ENCODE results near the gene ATG101. TPM values are rescaled to one million over a fixed set of nuclear protein-coding genes. Genes with fewer than 3 reads are reported as not detected.

Gene ATG101
- total RNA-seq, 4 donors from 2014 or later, result 23.3 to 49.4 (median 37.3) TPM

- H3K4me1 ChIP-seq, result peaks cover 33 to 63% of the 10 kb centered on the region in 2 donors
- peak in 1 of 2 donors; percentile 62 for DNase-seq
- in situ Hi-C loops (cut with MboI; ENCODE audit: low sequenced_read_pairs in 4 of 4), result no loop called here
These were observed 32.4 kb upstream of the ATG101 start for GRCh38 chr12:52037248-52037861.

GRCh38 chr12:52038447-52038846 lies 31.3 kb upstream of the ATG101 start:
- Histone ChIP-seq H3K27me3 (no peaks in the 10 kb centered on the region), H3K4me1 (peaks cover 37 to 64% of the 10 kb centered on the region in 2 donors), H3K36me3 (no peaks in the 10 kb centered on the region), H3K9me3 (no peaks in the 10 kb centered on the region), H3K27ac (peak overlapping the region; percentile 88 to 95 (median 90)), H3K4me3 (peak overlapping the region in 2 of 4 donors; percentile 66 to 95)
- TF ChIP-seq POLR2A (IDR thresholded peaks at IDR 0.05) (peak in 1 of 2 donors; percentile 57), CTCF (IDR thresholded peaks at IDR 0.05 in 4 of 5, conservative IDR thresholded peaks at IDR 0.05 in 1 of 5) (no peak)
- ATAC-seq (no peak), DNase-seq (no peak)
- in situ Hi-C loops (cut with MboI; ENCODE audit: low sequenced_read_pairs in 4 of 4) (no loop called here), intact Hi-C loops (cut with DNase I; ENCODE audit: low total_unique reads) (no loop called here)

More at GRCh38 chr12:52037248-52037861, 32.4 kb upstream of the ATG101 start:
- TF ChIP-seq POLR2A (IDR thresholded peaks at IDR 0.05) (no peak), CTCF (IDR thresholded peaks at IDR 0.05 in 4 of 5, conservative IDR thresholded peaks at IDR 0.05 in 1 of 5) (peak in 1 of 5 experiments; percentile 15)
- peak overlapping the region; percentile 88 to 95 (median 90) for H3K27ac ChIP-seq
- H3K9me3 ChIP-seq, result no peaks in the 10 kb centered on the region
- no peaks in the 10 kb centered on the region for H3K27me3 ChIP-seq
- H3K36me3 ChIP-seq, result no peaks in the 10 kb centered on the region
- intact Hi-C loops (cut with DNase I; ENCODE audit: low total_unique reads), result no loop called here
- peak in 1 of 2 donors; percentile 2 for ATAC-seq
- H3K4me3 ChIP-seq, result peak overlapping the region; percentile 66 to 95 (median 66)

- TF ChIP-seq POLR2A (IDR thresholded peaks at IDR 0.05) (no peak), CTCF (IDR thresholded peaks at IDR 0.05 in 4 of 5, conservative IDR thresholded peaks at IDR 0.05 in 1 of 5) (no peak)
- ATAC-seq, result no peak
- Histone ChIP-seq H3K27me3 (no peaks in the 10 kb centered on the region), H3K9me3 (no peaks in the 10 kb centered on the region), H3K36me3 (no peaks in the 10 kb centered on the region), H3K27ac (peak overlapping the region; percentile 90 to 98 (median 94)), H3K4me3 (no peak overlapping the region), H3K4me1 (peaks cover 46 to 53% of the 10 kb centered on the region in 2 donors)
- no peak for DNase-seq
- in situ Hi-C loops (cut with MboI; ENCODE audit: low sequenced_read_pairs in 4 of 4), result no loop called here
- intact Hi-C loops (cut with DNase I; ENCODE audit: low total_unique reads), result loop anchor here (5.0 kb wide), 1 partner anchor 1006 kb away; no protein-coding TSS in a partner anchor
These were observed 28.7 kb upstream of the ATG101 start for GRCh38 chr12:52041035-52041434.

GRCh38 chr12:52041695-52042123 lies 28.1 kb upstream of the ATG101 start:
- Histone ChIP-seq H3K36me3 (no peaks in the 10 kb centered on the region), H3K4me1 (peaks cover 46 to 51% of the 10 kb centered on the region in 2 donors), H3K9me3 (no peaks in the 10 kb centered on the region), H3K4me3 (no peak overlapping the region), H3K27ac (peak overlapping the region; percentile 90 to 98 (median 94)), H3K27me3 (no peaks in the 10 kb centered on the region)
- DNase-seq (no peak), ATAC-seq (no peak)
- intact Hi-C loops (cut with DNase I; ENCODE audit: low total_unique reads), result loop anchor here (5.0 kb wide), 1 partner anchor 1006 kb away; no protein-coding TSS in a partner anchor
- TF ChIP-seq POLR2A (IDR thresholded peaks at IDR 0.05) (no peak), CTCF (IDR thresholded peaks at IDR 0.05 in 4 of 5, conservative IDR thresholded peaks at IDR 0.05 in 1 of 5) (no peak)
- in situ Hi-C loops (cut with MboI; ENCODE audit: low sequenced_read_pairs in 4 of 4), result no loop called here
